HT1080 (cell line): ENCODE measurements around the gene WDR11. TPM values are rescaled to one million over a fixed set of nuclear protein-coding genes. Genes with fewer than 3 reads are reported as not detected.

Experiments
- DNase-seq: peaks from one replicate; pipeline ENCODE4 v3.0.0-alpha.2; 2015; ENCODE audit warnings: low read depth
- total RNA-seq: library from RNA; depleted of rRNA; stranded (reverse); fragments of >200 nt; shearing (Covaris generic); gene quantifications from 2 replicates; pipeline ENCODE4 v1.2.3, GENCODE V29; 2014

Gene WDR11
- total RNA-seq, 1 experiment from 2014 or later = 25.6 TPM

DNA sequence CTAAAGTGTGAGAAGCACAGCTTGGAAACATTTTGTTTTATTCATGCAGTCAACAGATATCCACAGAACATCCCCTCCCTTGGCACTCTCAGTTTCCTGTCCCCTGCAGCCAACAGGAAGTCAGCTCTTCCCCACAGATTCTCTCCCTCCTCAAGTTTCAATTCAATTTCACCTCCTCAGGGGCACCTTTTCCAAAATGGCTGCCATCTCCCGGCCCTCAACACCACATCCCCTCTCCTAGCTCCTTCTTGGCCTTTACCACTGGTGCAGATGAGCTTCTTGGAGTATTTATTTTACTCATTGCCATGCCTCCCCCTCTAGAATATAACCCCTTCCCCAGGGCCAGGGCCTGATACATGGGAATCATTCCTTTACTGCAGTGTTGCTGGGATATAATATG lies 94.0 kb downstream of the WDR11 start:
- no peak for DNase-seq

DNA sequence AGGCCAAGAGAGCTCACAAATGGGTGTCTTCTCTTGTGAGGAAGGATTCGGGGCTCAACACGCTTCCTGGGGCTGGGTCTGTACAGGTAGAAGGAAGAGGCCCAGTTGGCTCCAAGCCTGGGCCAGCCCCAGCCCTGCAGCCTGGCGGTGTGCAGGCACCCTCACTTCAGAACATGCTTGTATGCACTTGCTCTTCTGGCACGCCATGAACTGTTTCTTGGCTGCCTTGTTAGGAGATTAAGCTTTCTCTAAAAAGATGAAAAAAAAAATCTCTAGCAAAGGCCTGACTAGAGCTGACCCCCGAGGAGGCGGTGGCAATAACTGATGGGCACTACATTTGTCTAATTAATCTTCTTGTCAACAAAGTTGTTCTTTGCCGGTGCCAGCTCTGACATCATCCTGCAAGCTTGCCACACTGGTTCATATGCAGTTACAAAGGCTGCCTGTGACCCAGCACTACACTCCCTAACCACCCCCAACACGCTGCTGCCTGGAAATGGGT lies 94.7 kb downstream of the WDR11 start:
- DNase-seq = no peak

DNA sequence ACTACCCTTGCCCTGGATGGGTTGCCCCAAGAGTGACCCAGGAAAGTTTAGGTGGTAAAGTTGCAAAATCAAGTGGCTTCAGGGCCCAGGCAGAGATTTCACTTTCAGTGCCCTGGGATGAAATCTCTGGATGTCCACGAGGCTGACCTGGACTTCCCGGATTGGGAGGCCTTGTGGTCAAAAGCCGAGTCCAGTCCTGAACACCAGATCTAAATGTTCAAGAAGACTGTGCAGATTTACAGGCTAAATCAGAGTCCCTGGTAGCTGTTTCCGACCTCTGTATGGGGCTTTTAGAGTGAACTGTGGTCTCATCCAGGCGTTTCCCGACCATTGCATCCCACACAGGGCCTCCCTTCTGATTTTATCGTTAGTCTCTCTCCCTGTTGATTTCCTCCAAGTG lies 95.3 kb downstream of the WDR11 start:
- no peak for DNase-seq

DNA sequence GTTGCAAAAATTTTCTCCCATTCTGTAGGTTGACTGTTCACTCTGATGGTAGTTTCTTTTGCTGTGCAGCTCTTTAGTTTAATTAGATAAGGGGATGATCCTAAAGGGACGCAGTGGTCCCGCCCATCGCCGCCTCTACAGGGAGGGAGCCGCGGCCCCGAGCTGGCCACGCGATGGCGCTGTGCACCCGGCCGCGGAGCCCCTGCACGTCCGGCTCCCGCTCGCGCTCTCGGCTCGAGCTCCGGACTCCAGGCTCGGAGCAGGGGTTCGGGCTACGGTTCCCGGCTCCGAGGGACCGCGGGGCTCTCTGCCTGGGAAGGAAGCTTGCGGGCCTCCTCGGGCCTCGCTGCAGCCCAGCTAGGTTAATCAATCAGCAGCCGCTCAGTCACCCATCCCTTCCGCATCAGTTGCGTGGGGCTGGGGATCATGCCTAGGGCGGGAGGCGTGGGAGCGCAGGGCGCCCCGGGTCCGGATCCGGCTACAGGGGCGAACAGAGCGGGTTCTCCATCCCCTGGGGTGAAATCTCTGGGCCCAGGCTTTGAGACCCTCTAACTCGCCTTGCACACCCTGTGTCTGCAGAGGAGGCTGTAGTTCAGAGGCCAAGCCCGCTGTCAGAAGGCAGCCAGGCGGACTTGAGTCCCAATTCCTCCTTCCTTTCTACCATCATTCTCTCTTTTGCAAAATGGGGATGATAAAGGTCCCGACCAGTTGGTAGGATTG lies 97.9 kb downstream of the WDR11 start:
- peak; percentile 56 for DNase-seq

DNA sequence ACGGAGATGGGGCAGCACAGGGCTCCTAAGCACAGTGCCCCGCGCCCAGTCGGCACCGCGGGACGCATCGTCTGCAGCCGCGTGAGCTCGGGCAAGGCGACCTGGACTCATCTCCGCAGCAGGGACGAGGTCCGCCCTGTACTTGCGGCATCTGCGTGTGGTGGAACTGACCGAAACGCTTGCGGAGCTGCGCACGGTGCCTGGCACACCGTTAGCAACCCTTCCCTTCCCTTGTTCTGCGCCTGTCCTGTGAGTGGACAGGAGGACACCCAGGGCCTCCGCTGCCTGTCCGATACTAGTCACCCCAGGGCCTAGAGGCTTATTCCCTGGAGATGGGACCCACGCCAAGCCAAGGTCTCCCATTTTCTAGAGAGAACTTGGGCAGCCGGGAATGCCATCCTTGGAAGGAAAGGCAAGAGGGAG lies 98.5 kb downstream of the WDR11 start:
- DNase-seq = no peak

DNA sequence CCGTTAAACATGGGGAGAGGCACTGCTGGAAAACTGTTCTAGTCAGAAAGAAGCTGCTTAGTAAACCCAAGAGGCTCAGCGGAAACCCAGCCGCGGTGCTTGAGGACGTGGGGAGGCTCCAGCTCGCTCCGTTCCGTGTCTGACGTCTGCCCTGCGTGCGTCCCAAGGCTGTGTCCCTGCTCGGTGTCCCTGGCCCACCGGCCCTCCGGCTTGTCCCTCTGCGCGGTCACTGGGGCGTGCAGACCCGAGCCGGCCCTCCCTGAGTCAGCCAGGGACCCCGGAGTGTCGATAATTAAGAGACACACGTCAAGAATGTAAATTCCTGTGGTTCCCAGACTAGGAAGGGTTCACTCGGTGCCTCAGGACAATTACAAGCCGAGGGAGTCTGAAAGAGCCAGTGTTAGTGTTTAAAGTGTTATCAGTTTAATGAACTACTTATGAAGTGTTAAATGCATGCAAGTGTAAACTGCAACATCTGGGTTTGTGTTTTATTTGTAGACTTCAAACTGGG lies 98.9 kb downstream of the WDR11 start:
- no peak for DNase-seq

DNA sequence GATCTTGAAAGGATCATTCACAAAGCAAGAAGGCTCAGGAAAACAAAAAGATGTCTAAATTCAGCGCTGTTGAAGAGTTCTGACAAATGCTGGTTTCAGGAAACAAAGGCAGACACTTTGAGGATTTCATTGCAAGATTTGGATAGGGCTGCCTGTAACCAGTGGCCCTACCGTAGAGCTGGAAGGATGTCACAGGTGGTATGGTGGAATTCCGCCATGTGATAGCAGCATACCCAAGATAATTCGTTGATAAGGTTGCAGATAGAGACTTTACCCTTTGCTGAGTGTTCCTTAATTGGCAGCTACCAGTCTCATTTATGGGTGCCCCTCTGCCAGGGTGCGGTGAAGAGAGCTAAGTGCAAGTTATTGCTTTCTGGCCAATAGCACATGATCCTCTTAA lies 100.1 kb downstream of the WDR11 start:
- DNase-seq = no peak

DNA sequence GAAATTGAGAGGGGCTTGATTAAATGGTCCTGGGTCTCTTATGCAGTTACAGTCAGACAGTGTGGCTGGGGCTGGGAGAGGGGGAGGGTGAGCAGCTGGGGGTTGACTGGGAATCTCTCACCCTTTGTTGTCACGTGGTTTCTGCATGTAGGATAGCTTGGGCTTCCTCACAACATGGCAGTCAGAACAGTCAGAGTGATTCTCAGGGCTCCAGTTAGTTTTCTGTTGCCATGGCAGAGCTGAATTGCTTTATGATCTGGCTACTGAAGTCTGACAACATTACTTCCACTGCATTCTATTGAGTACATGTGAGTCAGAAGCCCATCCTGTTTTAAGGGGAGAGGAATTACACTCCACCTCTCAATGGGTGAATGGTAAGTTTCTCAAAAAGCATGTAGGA lies 102.7 kb downstream of the WDR11 start:
- DNase-seq = peak; percentile 14
